ENCODE measurements around the gene DMBX1.

DMBX1 gene

GRCh38 chr1:46497020-46497419 is 7.4 kb downstream of the DMBX1 start:
- FAIRE-seq: no peak
- DNase-seq (ENCODE audit: insufficient read length, low spot score): no peak

- FAIRE-seq: no peak
- DNase-seq (ENCODE audit: insufficient read length, low spot score): no peak
Observed at GRCh38 chr1:46497665-46498064, 8.0 kb downstream of the DMBX1 start.

GRCh38 chr1:46501528-46501927 is 11.9 kb downstream of the DMBX1 start:
- FAIRE-seq (no peak), DNase-seq (ENCODE audit: insufficient read length, low spot score) (no peak)

GRCh38 chr1:46503421-46503820 is 13.8 kb downstream of the DMBX1 start:
- no peak for DNase-seq (ENCODE audit: insufficient read length, low spot score)
- FAIRE-seq: no peak

- FAIRE-seq (no peak), DNase-seq (ENCODE audit: insufficient read length, low spot score) (no peak)
Observed at GRCh38 chr1:46506470-46507219, 17.0 kb downstream of the DMBX1 start.

- FAIRE-seq (no peak), DNase-seq (ENCODE audit: insufficient read length, low spot score) (no peak)
Observed at GRCh38 chr1:46508757-46509156, 19.1 kb downstream of the DMBX1 start.

- DNase-seq (ENCODE audit: insufficient read length, low spot score) (no peak), FAIRE-seq (no peak)
Observed at GRCh38 chr1:46510341-46510997, 20.8 kb downstream of the DMBX1 start.

GRCh38 chr1:46510998-46511365 is 21.3 kb downstream of the DMBX1 start:
- FAIRE-seq (no peak), DNase-seq (ENCODE audit: insufficient read length, low spot score) (no peak)

GRCh38 chr1:46512135-46512791 is 22.6 kb downstream of the DMBX1 start:
- no peak for DNase-seq (ENCODE audit: insufficient read length, low spot score)
- no peak for FAIRE-seq

GRCh38 chr1:46512792-46513190 is 23.2 kb downstream of the DMBX1 start:
- FAIRE-seq: no peak
- DNase-seq (ENCODE audit: insufficient read length, low spot score): no peak

GRCh38 chr1:46513536-46513935 is 23.9 kb downstream of the DMBX1 start:
- no peak for FAIRE-seq
- no peak for DNase-seq (ENCODE audit: insufficient read length, low spot score)

GRCh38 chr1:46515576-46515975 is 25.9 kb downstream of the DMBX1 start:
- FAIRE-seq: no peak
- no peak for DNase-seq (ENCODE audit: insufficient read length, low spot score)

- DNase-seq (ENCODE audit: insufficient read length, low spot score): no peak
- no peak for FAIRE-seq
Observed at GRCh38 chr1:46516200-46516950, 26.7 kb downstream of the DMBX1 start.

GRCh38 chr1:46517010-46517600 is 27.5 kb downstream of the DMBX1 start:
- no peak for FAIRE-seq
- DNase-seq (ENCODE audit: insufficient read length, low spot score): no peak

- FAIRE-seq (no peak), DNase-seq (ENCODE audit: insufficient read length, low spot score) (no peak)
Observed at GRCh38 chr1:46517932-46518498, 28.4 kb downstream of the DMBX1 start.

GRCh38 chr1:46519209-46519608 is 29.6 kb downstream of the DMBX1 start:
- FAIRE-seq: no peak
- DNase-seq (ENCODE audit: insufficient read length, low spot score): no peak

- DNase-seq (ENCODE audit: insufficient read length, low spot score): no peak
- no peak for FAIRE-seq
Observed at GRCh38 chr1:46520063-46520911, 30.7 kb downstream of the DMBX1 start.

GRCh38 chr1:46521414-46521813 is 31.8 kb downstream of the DMBX1 start:
- no peak for FAIRE-seq

GRCh38 chr1:46522184-46522968 is 32.7 kb downstream of the DMBX1 start:
- no peak for DNase-seq (ENCODE audit: insufficient read length, low spot score)
- no peak for FAIRE-seq

More at GRCh38 chr1:46521414-46521813, 31.8 kb downstream of the DMBX1 start:
- DNase-seq (ENCODE audit: insufficient read length, low spot score): no peak

All from GM19239 (cell line).